Stimulated activated CD4-positive, alpha-beta T cell treated with anti-CD3 and anti-CD28 coated beads, Interleukin-1b, Interleukin-23, amount 100 ng/mL, for 24 hours (primary cell): ENCODE data around the gene CLEC20A.

Experiments used
- DNase-seq, 4 experiments: peaks; one replicate each; pipeline ENCODE4 v3.0.0-alpha.2; 2020; ENCODE audit warnings: low read depth in 4 of 4, low spot score in 1 of 4

Gene CLEC20A

GRCh38 chr1:178496410-178497135 is at the start of gene CLEC20A:
CLEC20A (minus strand) TSS chr1:178496964; CDS start chr1:178496939, 25 bp downstream.
- DNase-seq: no peak

- no peak for DNase-seq
Measured at GRCh38 chr1:178544531-178544930, 47.8 kb upstream of the CLEC20A start.

GRCh38 chr1:178543290-178543607 is 46.5 kb upstream of the CLEC20A start:
- DNase-seq: no peak

GRCh38 chr1:178542554-178543289 is 46.0 kb upstream of the CLEC20A start:
- peak; percentile 61 to 92 (median 82) for DNase-seq

- DNase-seq: peak in 3 of 4 experiments; percentile 9 to 34 (median 21)
Measured at GRCh38 chr1:178541829-178542553, 45.2 kb upstream of the CLEC20A start.

- DNase-seq: no peak
Measured at GRCh38 chr1:178541379-178541778, 44.6 kb upstream of the CLEC20A start.

- no peak for DNase-seq
Measured at GRCh38 chr1:178540646-178541045, 43.9 kb upstream of the CLEC20A start.

GRCh38 chr1:178540204-178540603 is 43.4 kb upstream of the CLEC20A start:
- DNase-seq: no peak

GRCh38 chr1:178539291-178539690 is 42.5 kb upstream of the CLEC20A start:
- no peak for DNase-seq

GRCh38 chr1:178538192-178538916 is 41.6 kb upstream of the CLEC20A start:
- DNase-seq: no peak

GRCh38 chr1:178537382-178538090 is 40.8 kb upstream of the CLEC20A start:
- no peak for DNase-seq

- DNase-seq: no peak
Measured at GRCh38 chr1:178536844-178537371, 40.1 kb upstream of the CLEC20A start.

GRCh38 chr1:178536329-178536728 is 39.6 kb upstream of the CLEC20A start:
- no peak for DNase-seq

GRCh38 chr1:178534137-178534868 is 37.5 kb upstream of the CLEC20A start:
- no peak for DNase-seq

- no peak for DNase-seq
Measured at GRCh38 chr1:178533121-178533946, 36.6 kb upstream of the CLEC20A start.

- peak; percentile 56 to 67 (median 60) for DNase-seq
Measured at GRCh38 chr1:178532392-178532791, 35.6 kb upstream of the CLEC20A start.

- no peak for DNase-seq
Measured at GRCh38 chr1:178531887-178532286, 35.1 kb upstream of the CLEC20A start.

GRCh38 chr1:178530502-178530901 is 33.7 kb upstream of the CLEC20A start:
- DNase-seq: no peak

GRCh38 chr1:178530037-178530402 is 33.3 kb upstream of the CLEC20A start:
- DNase-seq: no peak
